ENCODE measurements around the gene SNHG17.

Gene SNHG17

DNA sequence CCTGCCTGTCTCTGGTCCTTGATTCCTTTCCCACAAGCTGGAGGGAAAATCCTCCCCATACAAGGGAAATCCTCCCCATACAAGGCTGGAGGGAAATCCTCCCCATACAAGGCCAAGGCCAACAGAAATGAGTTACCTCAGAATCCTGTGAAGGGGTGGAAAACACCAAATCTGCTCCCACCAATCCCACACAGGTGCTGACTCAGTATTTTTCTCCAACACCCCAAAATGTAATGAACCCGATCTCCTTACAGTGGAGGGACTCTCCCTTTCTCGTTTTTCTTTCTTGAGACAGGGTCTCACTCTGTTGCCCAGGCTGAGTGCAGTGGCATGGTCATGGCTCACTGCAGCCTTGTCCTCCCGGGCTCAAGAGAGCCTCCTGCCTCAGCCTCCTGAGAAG lies 6.3 kb downstream of the SNHG17 start:
- Histone ChIP-seq H3K36me3 (peaks cover 81 to 100% (median 98%) of the 10 kb centered on the region in 3 donors), H3K27me3 (no peaks in the 10 kb centered on the region), H3K4me3 (no peak overlapping the region), H3K27ac (no peak overlapping the region), H3K4me1 (peaks cover 0 to 11% (median 6%) of the 10 kb centered on the region in 4 donors), H3K9me3 (peaks cover 0 to 5% (median 0%) of the 10 kb centered on the region in 3 donors)
- no peak for DNase-seq
- TF ChIP-seq, protein P1, sequence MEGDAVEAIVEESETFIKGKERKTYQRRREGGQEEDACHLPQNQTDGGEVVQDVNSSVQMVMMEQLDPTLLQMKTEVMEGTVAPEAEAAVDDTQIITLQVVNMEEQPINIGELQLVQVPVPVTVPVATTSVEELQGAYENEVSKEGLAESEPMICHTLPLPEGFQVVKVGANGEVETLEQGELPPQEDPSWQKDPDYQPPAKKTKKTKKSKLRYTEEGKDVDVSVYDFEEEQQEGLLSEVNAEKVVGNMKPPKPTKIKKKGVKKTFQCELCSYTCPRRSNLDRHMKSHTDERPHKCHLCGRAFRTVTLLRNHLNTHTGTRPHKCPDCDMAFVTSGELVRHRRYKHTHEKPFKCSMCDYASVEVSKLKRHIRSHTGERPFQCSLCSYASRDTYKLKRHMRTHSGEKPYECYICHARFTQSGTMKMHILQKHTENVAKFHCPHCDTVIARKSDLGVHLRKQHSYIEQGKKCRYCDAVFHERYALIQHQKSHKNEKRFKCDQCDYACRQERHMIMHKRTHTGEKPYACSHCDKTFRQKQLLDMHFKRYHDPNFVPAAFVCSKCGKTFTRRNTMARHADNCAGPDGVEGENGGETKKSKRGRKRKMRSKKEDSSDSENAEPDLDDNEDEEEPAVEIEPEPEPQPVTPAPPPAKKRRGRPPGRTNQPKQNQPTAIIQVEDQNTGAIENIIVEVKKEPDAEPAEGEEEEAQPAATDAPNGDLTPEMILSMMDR (IDR thresholded peaks at IDR 0.05) = no peak
- intact Hi-C loops (cut with DNase I; ENCODE audit: low total_unique reads) = loop anchor here (5.0 kb wide), 1 partner anchor 391 kb away; no protein-coding TSS in a partner anchor

DNA sequence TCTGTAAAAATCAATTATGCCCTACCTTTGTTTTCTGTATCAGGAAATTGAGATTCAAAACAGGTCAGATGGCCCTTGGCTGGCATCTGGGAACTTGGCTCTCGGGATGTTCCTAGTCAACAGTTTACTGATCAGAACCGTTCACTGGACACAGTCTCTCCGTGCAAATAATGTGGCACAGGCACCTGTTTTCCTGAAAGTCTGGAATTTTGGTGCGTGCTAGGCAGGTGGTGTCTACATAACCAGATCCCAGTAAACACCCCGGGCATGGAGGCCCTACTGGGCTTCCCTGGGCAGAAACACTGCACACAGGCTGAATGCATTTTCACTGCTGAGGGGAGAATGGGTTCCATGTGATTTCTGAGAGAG lies 7.5 kb downstream of the SNHG17 start:
- Histone ChIP-seq H3K27ac (no peak overlapping the region), H3K4me1 (peaks cover 0 to 4% (median 0%) of the 10 kb centered on the region in 4 donors), H3K27me3 (no peaks in the 10 kb centered on the region), H3K4me3 (no peak overlapping the region), H3K9me3 (peaks cover 0 to 5% (median 0%) of the 10 kb centered on the region in 3 donors), H3K36me3 (peaks cover 73 to 100% (median 94%) of the 10 kb centered on the region in 3 donors)
- intact Hi-C loops (cut with DNase I; ENCODE audit: low total_unique reads) = loop anchor here (5.0 kb wide), 1 partner anchor 390 kb away; no protein-coding TSS in a partner anchor
- TF ChIP-seq, protein P1 (IDR thresholded peaks at IDR 0.05) = no peak
- DNase-seq = no peak

DNA sequence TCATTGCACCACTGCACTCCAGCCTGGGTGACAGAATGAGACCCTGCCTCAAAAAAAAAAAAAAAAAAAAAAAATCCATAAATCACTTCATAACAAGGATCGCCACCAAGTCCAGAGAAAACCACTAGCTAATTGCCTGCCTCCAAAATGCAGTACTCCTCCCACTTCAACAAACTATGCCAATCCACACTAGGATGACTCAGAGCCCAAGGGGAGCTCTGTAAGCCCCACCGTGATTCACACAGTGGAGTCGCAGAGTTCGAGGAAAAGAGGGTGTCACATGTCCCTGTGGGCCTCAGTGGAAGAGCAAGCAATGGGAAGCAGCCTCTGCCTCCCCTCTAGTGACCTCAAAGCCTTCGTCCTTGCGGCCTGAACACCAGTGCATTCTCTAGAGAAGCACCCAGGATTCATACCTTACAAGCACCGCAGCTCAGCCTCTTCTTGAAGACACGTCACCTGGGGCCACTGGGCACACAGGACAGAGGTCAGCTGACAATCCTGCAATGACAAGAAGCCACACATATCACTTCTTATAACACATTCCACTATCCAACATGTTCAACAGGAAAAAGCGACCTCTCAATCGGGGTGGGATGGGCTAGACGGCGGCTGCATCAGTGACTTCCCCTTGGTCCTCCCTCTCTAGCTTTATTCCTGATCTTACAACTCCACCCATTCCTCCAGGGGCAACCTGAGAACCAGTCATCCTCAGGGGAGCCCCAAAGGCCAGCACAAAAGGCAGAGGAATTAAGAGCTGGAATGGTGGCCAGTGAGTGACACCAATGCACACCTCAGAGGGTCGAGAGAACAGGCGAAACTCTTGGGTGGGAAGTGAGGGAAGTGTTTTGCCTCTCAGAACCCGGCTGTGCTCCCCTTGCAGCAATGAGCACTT lies 8.9 kb downstream of the SNHG17 start:
- Histone ChIP-seq H3K27ac (no peak overlapping the region), H3K9me3 (no peaks in the 10 kb centered on the region), H3K36me3 (peaks cover 74 to 100% (median 93%) of the 10 kb centered on the region in 3 donors), H3K27me3 (no peaks in the 10 kb centered on the region), H3K4me3 (no peak overlapping the region), H3K4me1 (peaks cover 0 to 4% (median 0%) of the 10 kb centered on the region in 4 donors)
- intact Hi-C loops (cut with DNase I; ENCODE audit: low total_unique reads) = loop anchor here (5.0 kb wide), 1 partner anchor 389 kb away; no protein-coding TSS in a partner anchor
- no peak for DNase-seq
- TF ChIP-seq, protein P1 (IDR thresholded peaks at IDR 0.05) = no peak

DNA sequence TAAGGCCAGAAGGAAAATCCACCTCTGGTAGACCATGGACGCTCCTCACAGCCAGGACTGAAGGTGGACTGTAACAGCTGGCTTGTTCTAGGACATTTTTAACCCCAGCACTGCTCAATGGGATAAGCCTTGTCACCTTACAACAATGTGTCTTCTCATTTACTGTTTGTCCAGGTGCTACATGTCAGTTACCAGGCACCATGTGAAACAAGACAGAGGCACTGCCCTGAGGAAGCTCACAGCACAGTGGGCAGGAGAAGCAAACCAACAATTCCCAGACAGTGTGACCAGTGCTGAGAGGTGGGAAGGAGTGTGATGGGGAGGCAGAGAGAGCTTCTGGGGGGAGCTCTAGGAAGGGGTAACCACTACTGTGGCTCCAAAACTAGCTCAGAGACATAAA lies 10.7 kb downstream of the SNHG17 start:
- no peaks in the 10 kb centered on the region for H3K27me3 ChIP-seq
- intact Hi-C loops (cut with DNase I; ENCODE audit: low total_unique reads) = no loop called here

DNA sequence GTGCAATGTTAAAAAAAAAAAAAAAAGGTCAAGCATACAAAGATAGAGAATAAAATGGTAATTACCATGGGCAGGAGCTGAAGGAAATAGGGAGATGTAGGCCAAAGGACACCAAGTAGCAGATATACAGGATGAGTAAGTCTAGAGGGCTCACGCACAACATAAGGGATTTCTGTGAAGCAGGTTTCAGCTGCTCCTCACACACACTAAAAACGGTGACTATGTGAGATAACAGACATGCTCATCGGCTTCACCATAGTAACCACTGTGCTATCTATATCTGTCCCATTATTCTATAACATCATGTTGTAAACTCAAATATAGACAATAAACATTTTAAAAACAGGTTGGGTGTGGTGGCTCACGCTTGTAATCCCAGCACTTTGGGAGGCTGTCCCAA lies 11.6 kb downstream of the SNHG17 start:
- Histone ChIP-seq H3K36me3 (peaks cover 71 to 100% (median 93%) of the 10 kb centered on the region in 3 donors), H3K4me1 (peaks cover 0 to 4% (median 0%) of the 10 kb centered on the region in 4 donors), H3K9me3 (no peaks in the 10 kb centered on the region), H3K4me3 (no peak overlapping the region), H3K27ac (no peak overlapping the region), H3K27me3 (no peaks in the 10 kb centered on the region)
- intact Hi-C loops (cut with DNase I; ENCODE audit: low total_unique reads) = no loop called here
- TF ChIP-seq, protein P1 (IDR thresholded peaks at IDR 0.05) = no peak
- no peak for DNase-seq

More for the DNA sequence above, 10.7 kb downstream of the SNHG17 start:
- Histone ChIP-seq H3K4me3 (no peak overlapping the region), H3K36me3 (peaks cover 74 to 100% (median 93%) of the 10 kb centered on the region in 3 donors), H3K9me3 (no peaks in the 10 kb centered on the region), H3K27ac (no peak overlapping the region), H3K4me1 (peaks cover 0 to 4% (median 0%) of the 10 kb centered on the region in 4 donors)
- TF ChIP-seq, protein P1 (IDR thresholded peaks at IDR 0.05) = no peak
- DNase-seq = no peak

All from tibial artery (tissue), 4 donors.